IMR-90 (cell line): ENCODE results near the gene SCARF1. TPM values are rescaled to one million over a fixed set of nuclear protein-coding genes. Genes with fewer than 3 reads are reported as not detected.

Experiments used
- ATAC-seq: fragments of 200-7000 bp; cut with Tn5 transposase; 2 replicates; pipeline ENCODE4 v1.9.1; 2020; ENCODE audit warnings: low read depth, mild to moderate bottlenecking, moderate library complexity
- BruUV-seq: library from RNA; stranded (reverse); fragments of 400-500 nt; replicated peaks from 2 replicates; lab custom pipeline; 2021; lab: Mats Ljungman, UMichigan
- CTCF ChIA-PET: fragments of 300-600 bp; formaldehyde crosslinking; extraction: SDS; loops from one replicate; lab custom pipeline; 2021; ENCODE audit warnings: antibody characterized with exemption; lab: Yijun Ruan, JAX
- POLR2A ChIA-PET: fragments of 300-600 bp; sonication (Branson Sonifier 250); formaldehyde crosslinking; loops from one replicate; lab custom pipeline; 2022; ENCODE audit warnings: antibody characterized with exemption; ENCODE audit not compliant: unreplicated experiment; lab: Charles Lee
- DNase-seq: peaks from one replicate; pipeline ENCODE4 v3.0.0; 2013
- H2AFZ ChIP-seq: replicated peaks from 2 replicates; pipeline ENCODE3; 2013; ENCODE audit warnings: low read length, mild to moderate bottlenecking; ENCODE audit not compliant: poor library complexity
- H2AK5ac ChIP-seq: 2 replicates; pipeline ENCODE4 v1.6.1; 2013; ENCODE audit warnings: low read depth, low read length, inconsistent platforms
- H2AK9ac ChIP-seq: replicated peaks from 2 replicates; pipeline ENCODE3; 2013; ENCODE audit warnings: mild to moderate bottlenecking, low read depth, low read length, moderate library complexity; ENCODE audit not compliant: poor library complexity
- H2BK120ac ChIP-seq: 2 replicates; pipeline ENCODE4 v1.6.1; 2013; ENCODE audit warnings: low read depth, low read length, inconsistent platforms
- H2BK15ac ChIP-seq: 3 replicates; pipeline ENCODE4 v1.6.1; 2013; ENCODE audit warnings: low read depth, low read length, inconsistent platforms
- H2BK20ac ChIP-seq: 2 replicates; pipeline ENCODE4 v1.6.1; 2013; ENCODE audit warnings: low read depth, mild to moderate bottlenecking, inconsistent platforms, low read length, moderate library complexity
- H2BK5ac ChIP-seq: 2 replicates; pipeline ENCODE4 v1.6.1; 2013; ENCODE audit warnings: mild to moderate bottlenecking, low read depth, low read length, inconsistent platforms; ENCODE audit not compliant: poor library complexity, severe bottlenecking
- H3K14ac ChIP-seq: replicated peaks from 2 replicates; pipeline ENCODE4 v1.6.1; 2013; ENCODE audit warnings: low read depth, low read length, inconsistent platforms
- H3K18ac ChIP-seq: 2 replicates; pipeline ENCODE4 v1.6.1; 2013; ENCODE audit warnings: low read depth, low read length, control low read depth
- H3K23ac ChIP-seq: 2 replicates; pipeline ENCODE4 v1.6.1; 2013; ENCODE audit warnings: low read depth, low read length, inconsistent platforms
- H3K27ac ChIP-seq: 2 replicates; pipeline ENCODE4 v1.5.1; 2013; ENCODE audit warnings: mild to moderate bottlenecking, control low read depth, low read length; ENCODE audit not compliant: insufficient read depth
- H3K27me3 ChIP-seq: 2 replicates; pipeline ENCODE4 v1.6.1; 2013; ENCODE audit warnings: low read length; ENCODE audit not compliant: control insufficient read depth, insufficient read depth
- H3K36me3 ChIP-seq: 2 replicates; pipeline ENCODE4 v1.6.1; 2013; ENCODE audit warnings: low read length, mixed read lengths; ENCODE audit not compliant: control insufficient read depth, insufficient read depth
- H3K4ac ChIP-seq: 2 replicates; pipeline ENCODE4 v1.6.1; 2013; ENCODE audit warnings: low read depth, low read length, inconsistent platforms
- H3K4me1 ChIP-seq: 2 replicates; pipeline ENCODE4 v1.6.1; 2013; ENCODE audit warnings: low read length, mixed read lengths; ENCODE audit not compliant: control insufficient read depth, insufficient read depth
- H3K4me2 ChIP-seq: 2 replicates; pipeline ENCODE4 v1.6.1; 2013; ENCODE audit warnings: low read depth, mild to moderate bottlenecking, control low read depth, low read length, moderate library complexity
- H3K4me3 ChIP-seq: 2 replicates; pipeline ENCODE4 v1.5.1; 2013; ENCODE audit warnings: low read depth, mild to moderate bottlenecking, control low read depth, low read length, moderate library complexity; ENCODE audit not compliant: insufficient read depth
- H3K56ac ChIP-seq: 2 replicates; pipeline ENCODE4 v1.6.1; 2013; ENCODE audit warnings: low read length, inconsistent platforms; ENCODE audit not compliant: insufficient read depth; ENCODE audit errors: extremely low read depth
- H3K79me1 ChIP-seq, 2 experiments: 2 replicates each; pipeline ENCODE4 v1.6.1; 2013; ENCODE audit warnings: low read length in 2 of 2, inconsistent platforms in 1 of 2, low read depth in 1 of 2
- H3K9ac ChIP-seq: 2 replicates; pipeline ENCODE4 v1.6.1; 2013; ENCODE audit warnings: low read depth, low read length, control low read depth
- H3K9me1 ChIP-seq: 2 replicates; pipeline ENCODE4 v1.6.1; 2013; ENCODE audit warnings: low read length, inconsistent platforms; ENCODE audit not compliant: insufficient read depth
- H3K9me3 ChIP-seq: 2 replicates; pipeline ENCODE4 v1.6.1; 2013; ENCODE audit warnings: low read length; ENCODE audit not compliant: control insufficient read depth, insufficient read depth
- H4K20me1 ChIP-seq: 2 replicates; pipeline ENCODE4 v1.6.1; 2013; ENCODE audit warnings: low read length, inconsistent platforms; ENCODE audit not compliant: insufficient read depth
- H4K5ac ChIP-seq: 2 replicates; pipeline ENCODE4 v1.6.1; 2013; ENCODE audit warnings: mild to moderate bottlenecking, low read depth, low read length, control low read depth
- H4K8ac ChIP-seq, 2 experiments: 2 replicates each; pipeline ENCODE4 v1.6.1; 2013; ENCODE audit warnings: low read depth in 2 of 2, low read length in 2 of 2, control low read depth in 1 of 2, inconsistent platforms in 1 of 2
- H4K91ac ChIP-seq: 2 replicates; pipeline ENCODE4 v1.6.1; 2013; ENCODE audit warnings: low read depth, low read length, inconsistent platforms; ENCODE audit not compliant: insufficient read depth
- BHLHE40 ChIP-seq: fragments of 150-350 bp; IDR thresholded peaks from 2 replicates; pipeline ENCODE4 v1.6.1; 2016; ENCODE audit warnings: mild to moderate bottlenecking, low read depth, low read length
- CEBPB ChIP-seq: IDR thresholded peaks from 2 replicates; pipeline ENCODE4 v1.6.1; 2012; ENCODE audit warnings: low read depth, low read length, improper control_type of control experiment
- CHD1 ChIP-seq: IDR thresholded peaks from 2 replicates; pipeline ENCODE4 v1.6.1; 2012; ENCODE audit warnings: low read depth, low read length, improper control_type of control experiment
- FOS ChIP-seq: fragments of 150-350 bp; IDR thresholded peaks from 2 replicates; pipeline ENCODE4 v1.6.1; 2016; ENCODE audit warnings: low read depth, low read length
- MAFK ChIP-seq: IDR thresholded peaks from 2 replicates; pipeline ENCODE4 v1.6.1; 2012; ENCODE audit warnings: low read depth, low read length, improper control_type of control experiment
- MAZ ChIP-seq: IDR thresholded peaks from 2 replicates; pipeline ENCODE4 v1.6.1; 2012; ENCODE audit warnings: low read depth, mild to moderate bottlenecking, low read length, improper control_type of control experiment, moderate library complexity, borderline replicate concordance
- MXI1 ChIP-seq: IDR thresholded peaks from 2 replicates; pipeline ENCODE4 v1.6.1; 2012; ENCODE audit warnings: low read depth, mild to moderate bottlenecking, low read length, moderate library complexity, borderline replicate concordance
- NFE2L2 ChIP-seq: fragments of 150-350 bp; IDR thresholded peaks from 2 replicates; pipeline ENCODE4 v1.6.1; 2016; ENCODE audit warnings: low read depth, mild to moderate bottlenecking, low read length
- POLR2A ChIP-seq: IDR thresholded peaks from 2 replicates; pipeline ENCODE4 v1.6.1; 2012; ENCODE audit warnings: mild to moderate bottlenecking, low read depth, low read length
- RAD21 ChIP-seq: IDR thresholded peaks from 2 replicates; pipeline ENCODE4 v1.6.1; 2012; ENCODE audit warnings: low read length, improper control_type of control experiment
- RFX5 ChIP-seq: IDR thresholded peaks from 2 replicates; pipeline ENCODE4 v1.8.0; 2012; ENCODE audit warnings: low read depth, mild to moderate bottlenecking, low read length, moderate library complexity
- SMC3 ChIP-seq: fragments of 150-350 bp; IDR thresholded peaks from 2 replicates; pipeline ENCODE4 v1.6.1; 2016; ENCODE audit warnings: low read depth, mild to moderate bottlenecking, antibody characterized with exemption, low read length, moderate library complexity
- WGBS, 2 experiments: methylation state at CpG; one replicate each; pipeline versions ENCODE4 v1.1.5 to v1.1.7; 2013; ENCODE audit warnings: missing lambda C conversion rate in 2 of 2; ENCODE audit not compliant: insufficient read length in 1 of 2; ENCODE audit errors: extremely low coverage in 2 of 2; 5-methylcytosine and 5-hydroxymethylcytosine counted together
- dilution Hi-C: fragments of 300-500 bp; cut with HindIII; formaldehyde crosslinking; loops from one replicate; pipeline ENCODE4 v1.14.3; 2018; ENCODE audit warnings: low sequenced_read_pairs; ENCODE audit not compliant: unreplicated experiment
- in situ Hi-C: fragments of 300-500 bp; cut with MboI; formaldehyde crosslinking; loops from 3 replicates; pipeline ENCODE4 v1.14.3; 2019; ENCODE audit warnings: low sequenced_read_pairs, inconsistent platforms, mixed read lengths
- intact Hi-C: fragments of 100-400 bp; cut with micrococcal nuclease; formaldehyde crosslinking; loops from 2 replicates; pipeline ENCODE4 v1.10.0; 2022
- polyA plus RNA-seq, 3 experiments: library from polyadenylated mRNA; depleted of rRNA; stranded (reverse); fragments of >200 nt; gene quantifications; 2 replicates each; pipeline ENCODE4 v1.2.3, GENCODE V29; 2012; ENCODE audit warnings: low replicate concordance in 1 of 3
- total RNA-seq: library from RNA; depleted of rRNA; stranded (reverse); fragments of >200 nt; gene quantifications from 2 replicates; pipeline ENCODE4 v1.2.3, GENCODE V29; 2012
- TF ChIP-seq, protein P1 (sequence below): conservative IDR thresholded peaks from 2 replicates; pipeline ENCODE4 v1.5.1; 2012; ENCODE audit warnings: mild to moderate bottlenecking, low read depth, low read length, improper control_type of control experiment
- TF ChIP-seq, protein P2 (sequence below): fragments of 150-350 bp; IDR thresholded peaks from 2 replicates; pipeline ENCODE4 v1.6.1; 2016; ENCODE audit warnings: low read depth, mild to moderate bottlenecking, low read length, moderate library complexity, borderline replicate concordance
- TF ChIP-seq, protein P3 (sequence below): fragments of 150-350 bp; IDR thresholded peaks from 2 replicates; pipeline ENCODE4 v1.6.1; 2017; ENCODE audit warnings: mild to moderate bottlenecking, antibody characterized with exemption, low read length, low read depth

The SCARF1 gene
- total and polyA plus RNA-seq, 2 of the 4 experiments (the other 2 are of a cell fraction), result 0.18 to 0.43 TPM

DNA sequence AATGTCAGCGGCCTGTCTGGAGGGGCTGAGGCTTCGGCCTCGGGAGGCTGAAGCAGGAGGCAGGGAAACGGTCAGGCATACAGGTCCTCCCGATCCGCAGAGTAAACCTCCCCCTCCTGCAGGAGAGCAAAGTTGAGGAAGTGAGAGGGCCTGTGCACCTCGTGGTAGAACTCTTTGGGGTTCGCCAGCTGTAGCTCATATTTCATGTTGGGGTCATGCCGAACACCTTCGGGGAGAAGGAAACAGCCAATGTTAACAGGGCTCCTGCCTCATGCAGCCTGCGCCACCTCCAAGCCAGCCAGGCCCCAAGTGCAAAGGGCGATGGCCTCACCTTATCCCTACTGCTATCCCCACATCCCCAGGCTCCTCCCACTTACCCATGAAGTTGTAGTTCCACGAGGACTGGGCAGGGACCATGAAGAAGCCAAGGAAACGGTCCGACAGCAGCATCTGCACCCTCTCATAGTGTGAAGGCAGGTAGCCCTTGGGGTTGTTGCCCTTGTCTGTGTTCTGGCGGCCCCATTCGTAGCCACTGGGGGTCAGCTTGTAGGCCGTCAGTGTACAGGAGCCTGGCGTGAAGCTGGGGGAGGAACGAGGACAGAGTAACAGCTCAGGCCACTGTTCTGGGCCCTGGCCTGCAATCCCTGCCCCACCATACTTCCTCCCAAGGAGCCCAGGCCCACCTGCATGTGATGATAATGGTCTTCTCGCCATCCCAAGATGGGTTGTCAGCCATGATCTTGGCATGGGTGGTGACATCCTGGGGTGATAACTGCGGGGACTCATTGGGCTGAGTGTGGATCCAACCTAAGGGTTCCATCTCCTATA lies 5.4 kb upstream of the SCARF1 start:
- Histone ChIP-seq H4K91ac (no peak overlapping the region), H3K18ac (no peak overlapping the region), H3K36me3 (peaks cover 48% of the 10 kb centered on the region), H2AK9ac (peak overlapping the region; percentile 72), H3K9ac (no peak overlapping the region), H4K5ac (no peak overlapping the region), H3K4me1 (peaks cover 17% of the 10 kb centered on the region), H3K14ac (no peak overlapping the region), H2BK15ac (no peak overlapping the region), H3K4me3 (no peak overlapping the region), H4K20me1 (peaks cover 24% of the 10 kb centered on the region), H3K4ac (no peak overlapping the region), H2AFZ (peak overlapping the region; percentile 38), H3K27me3 (no peaks in the 10 kb centered on the region), H3K56ac (no peak overlapping the region), H3K79me1 (peaks cover 8 to 12% of the 10 kb centered on the region in 2 experiments), H3K23ac (0 out of 2 replicates have a peak overlapping the region, but pooled peaks have one; percentile 20), H3K27ac (no peak overlapping the region), H2BK20ac (no peak overlapping the region), H2AK5ac (no peak overlapping the region), H3K4me2 (no peak overlapping the region), H2BK120ac (no peak overlapping the region), H3K9me3 (no peaks in the 10 kb centered on the region), H3K9me1 (peaks cover 14% of the 10 kb centered on the region), H4K8ac (no peak overlapping the region), H2BK5ac (no peak overlapping the region)
- POLR2A ChIA-PET, result no interaction called here
- no peak for DNase-seq
- dilution Hi-C loops, result no loop called here
- in situ Hi-C loops, result loop anchor here (10.0 kb wide), 1 partner anchor 134 kb away; no protein-coding TSS in a partner anchor
- ATAC-seq, result no peak
- WGBS, 2 experiments, result 91% methylated on average over 8 of the region's 22 CpGs; no CpG with 5 or more reads in 1 of the 2 experiments
- TSS peak; percentile 99 for BruUV-seq
- intact Hi-C loops, result no loop called here
- CTCF ChIA-PET, result interaction anchor here (2.3 to 2.8 kb wide), 2 partner anchors 18 to 77 kb away, joined by 9 to 25 read pairs; no protein-coding TSS in a partner anchor
- TF ChIP-seq MAZ (no peak), SMC3 (no peak), MXI1 (no peak), CHD1 (no peak), CEBPB (no peak), BHLHE40 (no peak), NFE2L2 (no peak), MAFK (no peak), RFX5 (no peak), FOS (no peak), POLR2A (no peak), RAD21 (no peak)
- TF ChIP-seq, protein P1, sequence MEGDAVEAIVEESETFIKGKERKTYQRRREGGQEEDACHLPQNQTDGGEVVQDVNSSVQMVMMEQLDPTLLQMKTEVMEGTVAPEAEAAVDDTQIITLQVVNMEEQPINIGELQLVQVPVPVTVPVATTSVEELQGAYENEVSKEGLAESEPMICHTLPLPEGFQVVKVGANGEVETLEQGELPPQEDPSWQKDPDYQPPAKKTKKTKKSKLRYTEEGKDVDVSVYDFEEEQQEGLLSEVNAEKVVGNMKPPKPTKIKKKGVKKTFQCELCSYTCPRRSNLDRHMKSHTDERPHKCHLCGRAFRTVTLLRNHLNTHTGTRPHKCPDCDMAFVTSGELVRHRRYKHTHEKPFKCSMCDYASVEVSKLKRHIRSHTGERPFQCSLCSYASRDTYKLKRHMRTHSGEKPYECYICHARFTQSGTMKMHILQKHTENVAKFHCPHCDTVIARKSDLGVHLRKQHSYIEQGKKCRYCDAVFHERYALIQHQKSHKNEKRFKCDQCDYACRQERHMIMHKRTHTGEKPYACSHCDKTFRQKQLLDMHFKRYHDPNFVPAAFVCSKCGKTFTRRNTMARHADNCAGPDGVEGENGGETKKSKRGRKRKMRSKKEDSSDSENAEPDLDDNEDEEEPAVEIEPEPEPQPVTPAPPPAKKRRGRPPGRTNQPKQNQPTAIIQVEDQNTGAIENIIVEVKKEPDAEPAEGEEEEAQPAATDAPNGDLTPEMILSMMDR, result no peak
- TF ChIP-seq, protein P2, sequence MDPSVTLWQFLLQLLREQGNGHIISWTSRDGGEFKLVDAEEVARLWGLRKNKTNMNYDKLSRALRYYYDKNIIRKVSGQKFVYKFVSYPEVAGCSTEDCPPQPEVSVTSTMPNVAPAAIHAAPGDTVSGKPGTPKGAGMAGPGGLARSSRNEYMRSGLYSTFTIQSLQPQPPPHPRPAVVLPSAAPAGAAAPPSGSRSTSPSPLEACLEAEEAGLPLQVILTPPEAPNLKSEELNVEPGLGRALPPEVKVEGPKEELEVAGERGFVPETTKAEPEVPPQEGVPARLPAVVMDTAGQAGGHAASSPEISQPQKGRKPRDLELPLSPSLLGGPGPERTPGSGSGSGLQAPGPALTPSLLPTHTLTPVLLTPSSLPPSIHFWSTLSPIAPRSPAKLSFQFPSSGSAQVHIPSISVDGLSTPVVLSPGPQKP, result no peak
- TF ChIP-seq, protein P3, sequence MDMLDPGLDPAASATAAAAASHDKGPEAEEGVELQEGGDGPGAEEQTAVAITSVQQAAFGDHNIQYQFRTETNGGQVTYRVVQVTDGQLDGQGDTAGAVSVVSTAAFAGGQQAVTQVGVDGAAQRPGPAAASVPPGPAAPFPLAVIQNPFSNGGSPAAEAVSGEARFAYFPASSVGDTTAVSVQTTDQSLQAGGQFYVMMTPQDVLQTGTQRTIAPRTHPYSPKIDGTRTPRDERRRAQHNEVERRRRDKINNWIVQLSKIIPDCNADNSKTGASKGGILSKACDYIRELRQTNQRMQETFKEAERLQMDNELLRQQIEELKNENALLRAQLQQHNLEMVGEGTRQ, result no peak
